UCSD-AML1 (cell line): ENCODE measurements around the gene CBY1.

Source experiments
- DNase-seq: peaks from one replicate; lab custom pipeline; 2025; ENCODE audit not compliant: unreplicated experiment; lab: John Stamatoyannopoulos, UW

The CBY1 gene

GRCh38 chr22:38700789-38701628, 44.6 kb downstream of the CBY1 start, which contains the start of gene JOSD1:
TSS of gene JOSD1 (minus strand) at chr22:38700943. CDS start at chr22:38699987, 956 bp downstream.
- peak; percentile 93 for DNase-seq

- no peak for DNase-seq
Measured at GRCh38 chr22:38704654-38705234, 48.3 kb downstream of the CBY1 start.

GRCh38 chr22:38705235-38706100, 49.0 kb downstream of the CBY1 start, which contains the start of gene GTPBP1:
TSS of gene GTPBP1 (plus strand) at chr22:38705944. CDS start at chr22:38705956, 12 bp downstream.
- peak; percentile 96 for DNase-seq

GRCh38 chr22:38706101-38706900, 49.9 kb downstream of the CBY1 start:
- no peak for DNase-seq

GRCh38 chr22:38706901-38707195, 50.4 kb downstream of the CBY1 start:
- no peak for DNase-seq

- no peak for DNase-seq
Measured at GRCh38 chr22:38707346-38707745, 50.9 kb downstream of the CBY1 start.

GRCh38 chr22:38707984-38708383, 51.5 kb downstream of the CBY1 start:
- DNase-seq: no peak

GRCh38 chr22:38709306-38709705, 52.9 kb downstream of the CBY1 start:
- DNase-seq: no peak

GRCh38 chr22:38710351-38710750, 53.9 kb downstream of the CBY1 start:
- no peak for DNase-seq

GRCh38 chr22:38710866-38711265, 54.4 kb downstream of the CBY1 start:
- no peak for DNase-seq

GRCh38 chr22:38712486-38713207, 56.2 kb downstream of the CBY1 start:
- DNase-seq: no peak

- no peak for DNase-seq
Measured at GRCh38 chr22:38713921-38714320, 57.5 kb downstream of the CBY1 start.

- no peak for DNase-seq
Measured at GRCh38 chr22:38715176-38715764, 58.8 kb downstream of the CBY1 start.

GRCh38 chr22:38715852-38716251, 59.4 kb downstream of the CBY1 start:
- DNase-seq: no peak

GRCh38 chr22:38716271-38716670, 59.8 kb downstream of the CBY1 start:
- no peak for DNase-seq

- no peak for DNase-seq
Measured at GRCh38 chr22:38716826-38717225, 60.4 kb downstream of the CBY1 start.

- DNase-seq: no peak
Measured at GRCh38 chr22:38717244-38717643, 60.8 kb downstream of the CBY1 start.

- no peak for DNase-seq
Measured at GRCh38 chr22:38718414-38718813, 62.0 kb downstream of the CBY1 start.

- no peak for DNase-seq
Measured at GRCh38 chr22:38719196-38719595, 62.8 kb downstream of the CBY1 start.

GRCh38 chr22:38720350-38720749, 63.9 kb downstream of the CBY1 start:
- no peak for DNase-seq
